ENCODE data around the gene DAZAP2.

Gene DAZAP2

DNA sequence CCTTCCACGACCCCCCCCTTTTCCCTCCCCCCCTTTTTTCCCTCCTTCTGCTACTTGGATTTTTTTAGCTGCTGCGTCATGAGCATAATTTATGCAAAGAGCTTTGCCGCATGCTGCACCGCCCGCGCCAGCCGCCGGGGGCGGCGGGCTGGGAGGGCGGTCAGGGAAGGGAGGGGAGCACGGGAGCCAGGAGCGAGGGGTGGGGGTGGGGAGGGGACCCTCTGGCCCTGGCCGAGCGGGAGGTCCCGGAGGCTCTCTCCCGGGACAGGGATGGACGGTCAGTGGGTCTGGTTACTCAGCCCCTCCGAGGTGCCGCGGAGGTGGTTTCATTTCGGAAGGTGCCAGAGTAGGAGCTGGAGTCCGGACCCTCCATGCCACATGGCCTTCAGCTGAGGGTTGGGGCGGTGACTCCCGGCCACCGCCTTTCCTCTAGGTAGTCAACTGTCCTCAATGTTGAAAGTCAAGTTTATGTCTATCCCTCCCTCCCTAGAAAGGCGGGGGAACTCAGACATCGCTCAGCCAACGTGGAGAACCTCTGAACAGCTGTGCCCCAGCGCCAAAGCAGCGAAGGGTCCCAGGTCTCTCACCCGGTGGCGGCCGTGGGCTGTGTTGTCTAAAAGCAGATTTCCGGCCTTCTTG is 20.5 kb upstream of the DAZAP2 start, which contains the start of gene POU6F1 (continued):
- TF ChIP-seq, protein P1, sequence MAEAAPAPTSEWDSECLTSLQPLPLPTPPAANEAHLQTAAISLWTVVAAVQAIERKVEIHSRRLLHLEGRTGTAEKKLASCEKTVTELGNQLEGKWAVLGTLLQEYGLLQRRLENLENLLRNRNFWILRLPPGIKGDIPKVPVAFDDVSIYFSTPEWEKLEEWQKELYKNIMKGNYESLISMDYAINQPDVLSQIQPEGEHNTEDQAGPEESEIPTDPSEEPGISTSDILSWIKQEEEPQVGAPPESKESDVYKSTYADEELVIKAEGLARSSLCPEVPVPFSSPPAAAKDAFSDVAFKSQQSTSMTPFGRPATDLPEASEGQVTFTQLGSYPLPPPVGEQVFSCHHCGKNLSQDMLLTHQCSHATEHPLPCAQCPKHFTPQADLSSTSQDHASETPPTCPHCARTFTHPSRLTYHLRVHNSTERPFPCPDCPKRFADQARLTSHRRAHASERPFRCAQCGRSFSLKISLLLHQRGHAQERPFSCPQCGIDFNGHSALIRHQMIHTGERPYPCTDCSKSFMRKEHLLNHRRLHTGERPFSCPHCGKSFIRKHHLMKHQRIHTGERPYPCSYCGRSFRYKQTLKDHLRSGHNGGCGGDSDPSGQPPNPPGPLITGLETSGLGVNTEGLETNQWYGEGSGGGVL (tag by site-specific recombination; IDR thresholded peaks at IDR 0.05) = peak; percentile 95
- TF ChIP-seq ZNF621 (tag by site-specific recombination; IDR thresholded peaks at IDR 0.05) (no peak), ZNF16 (tag by site-specific recombination; IDR thresholded peaks at IDR 0.05; ENCODE audit: low read depth) (no peak), ZNF623 (tag by site-specific recombination; IDR thresholded peaks at IDR 0.05) (no peak), ZNF558 (tag by site-specific recombination; IDR thresholded peaks at IDR 0.05) (no peak), ZNF548 (tag by site-specific recombination; IDR thresholded peaks at IDR 0.05) (no peak), ZNF610 (tag by site-specific recombination; IDR thresholded peaks at IDR 0.05; ENCODE audit: borderline replicate concordance) (no peak), MYNN (tag by site-specific recombination; IDR thresholded peaks at IDR 0.05; ENCODE audit: borderline replicate concordance) (no peak), ZNF214 (tag by site-specific recombination; IDR thresholded peaks at IDR 0.05; ENCODE audit: borderline replicate concordance) (no peak), ZSCAN16 (tag by site-specific recombination; IDR thresholded peaks at IDR 0.05) (no peak), ZNF350 (tag by site-specific recombination; IDR thresholded peaks at IDR 0.05) (no peak), ZNF133 (tag by site-specific recombination; IDR thresholded peaks at IDR 0.05) (no peak), ZNF426 (tag by site-specific recombination; IDR thresholded peaks at IDR 0.05) (no peak), ZNF600 (tag by site-specific recombination; IDR thresholded peaks at IDR 0.05) (peak; percentile 97), SCRT1 (tag by site-specific recombination; IDR thresholded peaks at IDR 0.05; ENCODE audit: borderline replicate concordance) (no peak), ZNF549 (tag by site-specific recombination; IDR thresholded peaks at IDR 0.05) (no peak), GLIS2 (tag by site-specific recombination; IDR thresholded peaks at IDR 0.05) (peak; percentile 75)
- TF ChIP-seq, protein P2, sequence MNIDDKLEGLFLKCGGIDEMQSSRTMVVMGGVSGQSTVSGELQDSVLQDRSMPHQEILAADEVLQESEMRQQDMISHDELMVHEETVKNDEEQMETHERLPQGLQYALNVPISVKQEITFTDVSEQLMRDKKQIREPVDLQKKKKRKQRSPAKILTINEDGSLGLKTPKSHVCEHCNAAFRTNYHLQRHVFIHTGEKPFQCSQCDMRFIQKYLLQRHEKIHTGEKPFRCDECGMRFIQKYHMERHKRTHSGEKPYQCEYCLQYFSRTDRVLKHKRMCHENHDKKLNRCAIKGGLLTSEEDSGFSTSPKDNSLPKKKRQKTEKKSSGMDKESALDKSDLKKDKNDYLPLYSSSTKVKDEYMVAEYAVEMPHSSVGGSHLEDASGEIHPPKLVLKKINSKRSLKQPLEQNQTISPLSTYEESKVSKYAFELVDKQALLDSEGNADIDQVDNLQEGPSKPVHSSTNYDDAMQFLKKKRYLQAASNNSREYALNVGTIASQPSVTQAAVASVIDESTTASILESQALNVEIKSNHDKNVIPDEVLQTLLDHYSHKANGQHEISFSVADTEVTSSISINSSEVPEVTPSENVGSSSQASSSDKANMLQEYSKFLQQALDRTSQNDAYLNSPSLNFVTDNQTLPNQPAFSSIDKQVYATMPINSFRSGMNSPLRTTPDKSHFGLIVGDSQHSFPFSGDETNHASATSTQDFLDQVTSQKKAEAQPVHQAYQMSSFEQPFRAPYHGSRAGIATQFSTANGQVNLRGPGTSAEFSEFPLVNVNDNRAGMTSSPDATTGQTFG (tag by site-specific recombination; IDR thresholded peaks at IDR 0.05; ENCODE audit: borderline replicate concordance) = no peak
- TF ChIP-seq, protein P3, sequence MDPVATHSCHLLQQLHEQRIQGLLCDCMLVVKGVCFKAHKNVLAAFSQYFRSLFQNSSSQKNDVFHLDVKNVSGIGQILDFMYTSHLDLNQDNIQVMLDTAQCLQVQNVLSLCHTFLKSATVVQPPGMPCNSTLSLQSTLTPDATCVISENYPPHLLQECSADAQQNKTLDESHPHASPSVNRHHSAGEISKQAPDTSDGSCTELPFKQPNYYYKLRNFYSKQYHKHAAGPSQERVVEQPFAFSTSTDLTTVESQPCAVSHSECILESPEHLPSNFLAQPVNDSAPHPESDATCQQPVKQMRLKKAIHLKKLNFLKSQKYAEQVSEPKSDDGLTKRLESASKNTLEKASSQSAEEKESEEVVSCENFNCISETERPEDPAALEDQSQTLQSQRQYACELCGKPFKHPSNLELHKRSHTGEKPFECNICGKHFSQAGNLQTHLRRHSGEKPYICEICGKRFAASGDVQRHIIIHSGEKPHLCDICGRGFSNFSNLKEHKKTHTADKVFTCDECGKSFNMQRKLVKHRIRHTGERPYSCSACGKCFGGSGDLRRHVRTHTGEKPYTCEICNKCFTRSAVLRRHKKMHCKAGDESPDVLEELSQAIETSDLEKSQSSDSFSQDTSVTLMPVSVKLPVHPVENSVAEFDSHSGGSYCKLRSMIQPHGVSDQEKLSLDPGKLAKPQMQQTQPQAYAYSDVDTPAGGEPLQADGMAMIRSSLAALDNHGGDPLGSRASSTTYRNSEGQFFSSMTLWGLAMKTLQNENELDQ (tag by site-specific recombination; IDR thresholded peaks at IDR 0.05; ENCODE audit: low read depth) = no peak
- TF ChIP-seq, protein P4, sequence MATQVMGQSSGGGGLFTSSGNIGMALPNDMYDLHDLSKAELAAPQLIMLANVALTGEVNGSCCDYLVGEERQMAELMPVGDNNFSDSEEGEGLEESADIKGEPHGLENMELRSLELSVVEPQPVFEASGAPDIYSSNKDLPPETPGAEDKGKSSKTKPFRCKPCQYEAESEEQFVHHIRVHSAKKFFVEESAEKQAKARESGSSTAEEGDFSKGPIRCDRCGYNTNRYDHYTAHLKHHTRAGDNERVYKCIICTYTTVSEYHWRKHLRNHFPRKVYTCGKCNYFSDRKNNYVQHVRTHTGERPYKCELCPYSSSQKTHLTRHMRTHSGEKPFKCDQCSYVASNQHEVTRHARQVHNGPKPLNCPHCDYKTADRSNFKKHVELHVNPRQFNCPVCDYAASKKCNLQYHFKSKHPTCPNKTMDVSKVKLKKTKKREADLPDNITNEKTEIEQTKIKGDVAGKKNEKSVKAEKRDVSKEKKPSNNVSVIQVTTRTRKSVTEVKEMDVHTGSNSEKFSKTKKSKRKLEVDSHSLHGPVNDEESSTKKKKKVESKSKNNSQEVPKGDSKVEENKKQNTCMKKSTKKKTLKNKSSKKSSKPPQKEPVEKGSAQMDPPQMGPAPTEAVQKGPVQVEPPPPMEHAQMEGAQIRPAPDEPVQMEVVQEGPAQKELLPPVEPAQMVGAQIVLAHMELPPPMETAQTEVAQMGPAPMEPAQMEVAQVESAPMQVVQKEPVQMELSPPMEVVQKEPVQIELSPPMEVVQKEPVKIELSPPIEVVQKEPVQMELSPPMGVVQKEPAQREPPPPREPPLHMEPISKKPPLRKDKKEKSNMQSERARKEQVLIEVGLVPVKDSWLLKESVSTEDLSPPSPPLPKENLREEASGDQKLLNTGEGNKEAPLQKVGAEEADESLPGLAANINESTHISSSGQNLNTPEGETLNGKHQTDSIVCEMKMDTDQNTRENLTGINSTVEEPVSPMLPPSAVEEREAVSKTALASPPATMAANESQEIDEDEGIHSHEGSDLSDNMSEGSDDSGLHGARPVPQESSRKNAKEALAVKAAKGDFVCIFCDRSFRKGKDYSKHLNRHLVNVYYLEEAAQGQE (tag by site-specific recombination; IDR thresholded peaks at IDR 0.05) = no peak
- TF ChIP-seq, protein P5, sequence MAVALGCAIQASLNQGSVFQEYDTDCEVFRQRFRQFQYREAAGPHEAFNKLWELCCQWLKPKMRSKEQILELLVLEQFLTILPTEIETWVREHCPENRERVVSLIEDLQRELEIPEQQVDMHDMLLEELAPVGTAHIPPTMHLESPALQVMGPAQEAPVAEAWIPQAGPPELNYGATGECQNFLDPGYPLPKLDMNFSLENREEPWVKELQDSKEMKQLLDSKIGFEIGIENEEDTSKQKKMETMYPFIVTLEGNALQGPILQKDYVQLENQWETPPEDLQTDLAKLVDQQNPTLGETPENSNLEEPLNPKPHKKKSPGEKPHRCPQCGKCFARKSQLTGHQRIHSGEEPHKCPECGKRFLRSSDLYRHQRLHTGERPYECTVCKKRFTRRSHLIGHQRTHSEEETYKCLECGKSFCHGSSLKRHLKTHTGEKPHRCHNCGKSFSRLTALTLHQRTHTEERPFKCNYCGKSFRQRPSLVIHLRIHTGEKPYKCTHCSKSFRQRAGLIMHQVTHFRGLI (tag by site-specific recombination; IDR thresholded peaks at IDR 0.05) = peak; percentile 64; the same call in 1 of the 2 replicates
- TF ChIP-seq, protein P6, sequence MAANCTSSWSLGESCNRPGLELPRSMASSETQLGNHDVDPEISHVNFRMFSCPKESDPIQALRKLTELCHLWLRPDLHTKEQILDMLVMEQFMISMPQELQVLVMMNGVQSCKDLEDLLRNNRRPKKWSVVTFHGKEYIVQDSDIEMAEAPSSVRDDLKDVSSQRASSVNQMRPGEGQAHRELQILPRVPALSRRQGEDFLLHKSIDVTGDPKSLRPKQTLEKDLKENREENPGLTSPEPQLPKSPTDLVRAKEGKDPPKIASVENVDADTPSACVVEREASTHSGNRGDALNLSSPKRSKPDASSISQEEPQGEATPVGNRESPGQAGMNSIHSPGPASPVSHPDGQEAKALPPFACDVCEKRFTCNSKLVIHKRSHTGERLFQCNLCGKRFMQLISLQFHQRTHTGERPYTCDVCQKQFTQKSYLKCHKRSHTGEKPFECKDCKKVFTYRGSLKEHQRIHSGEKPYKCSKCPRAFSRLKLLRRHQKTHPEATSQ (tag by site-specific recombination; IDR thresholded peaks at IDR 0.05) = 0 out of 2 replicates have a peak, but pooled peaks have one; percentile 26
- TF ChIP-seq, protein P7, sequence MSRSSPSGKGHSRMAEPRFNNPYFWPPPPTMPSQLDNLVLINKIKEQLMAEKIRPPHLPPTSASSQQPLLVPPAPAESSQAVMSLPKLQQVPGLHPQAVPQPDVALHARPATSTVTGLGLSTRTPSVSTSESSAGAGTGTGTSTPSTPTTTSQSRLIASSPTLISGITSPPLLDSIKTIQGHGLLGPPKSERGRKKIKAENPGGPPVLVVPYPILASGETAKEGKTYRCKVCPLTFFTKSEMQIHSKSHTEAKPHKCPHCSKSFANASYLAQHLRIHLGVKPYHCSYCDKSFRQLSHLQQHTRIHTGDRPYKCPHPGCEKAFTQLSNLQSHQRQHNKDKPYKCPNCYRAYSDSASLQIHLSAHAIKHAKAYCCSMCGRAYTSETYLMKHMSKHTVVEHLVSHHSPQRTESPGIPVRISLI (tag by site-specific recombination; IDR thresholded peaks at IDR 0.05) = peak; percentile 67; the same call in 1 of the 2 replicates

All from HEK293 (cell line).